ENCODE measurements around the gene TENT4B. TPM values are rescaled to one million over a fixed set of nuclear protein-coding genes. Genes with fewer than 3 reads are reported as not detected.

The TENT4B gene
- total RNA-seq, 1 experiment from 2014 or later, result 16.9 TPM

DNA sequence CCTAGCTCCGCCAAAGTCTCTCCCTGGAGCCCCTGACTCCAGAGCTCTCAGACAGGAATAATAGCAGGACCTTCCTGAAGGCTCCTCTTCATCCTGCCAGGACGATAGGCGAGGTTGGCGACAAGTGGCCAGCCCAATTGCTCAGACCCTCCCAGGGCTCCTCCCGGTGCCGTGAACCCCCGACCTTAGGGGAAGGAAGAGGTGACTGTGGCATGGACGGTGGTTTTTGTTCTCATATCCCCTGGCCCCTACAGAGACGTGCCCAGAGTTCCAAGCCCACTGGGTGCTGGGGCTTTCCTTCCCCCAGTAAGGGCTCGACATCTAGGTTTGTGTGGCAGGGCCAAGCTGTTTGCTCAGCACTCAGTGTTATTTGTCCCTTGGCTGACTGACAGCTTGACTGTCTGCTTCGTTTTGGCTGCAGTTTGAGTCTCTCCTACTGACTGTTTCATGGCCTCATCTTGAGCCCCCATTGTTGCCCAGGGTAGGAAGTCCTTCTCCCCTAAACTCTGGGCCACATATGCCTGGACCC lies 108.7 kb downstream of the TENT4B start:
- H3K4me1 ChIP-seq (ENCODE audit: control insufficient read depth in 1 of 2, insufficient read depth in 2 of 2, low read length in 2 of 2), result peaks cover 27 to 39% of the 10 kb centered on the region in 2 experiments
- DNase-seq (ENCODE audit: low read depth, low spot score), result no peak
- intact Hi-C loops (cut with micrococcal nuclease), result no loop called here
- no peak overlapping the region for H3K27ac ChIP-seq (ENCODE audit: low read depth, low read length)
- no peak overlapping the region for H3K9ac ChIP-seq (ENCODE audit: low read length)
- no peaks in the 10 kb centered on the region for H4K20me1 ChIP-seq (ENCODE audit: insufficient read depth)
- POLR2A ChIA-PET, result no interaction called here
- H3K4me2 ChIP-seq (ENCODE audit: low read length), result no peak overlapping the region
- TF ChIP-seq, protein P1, sequence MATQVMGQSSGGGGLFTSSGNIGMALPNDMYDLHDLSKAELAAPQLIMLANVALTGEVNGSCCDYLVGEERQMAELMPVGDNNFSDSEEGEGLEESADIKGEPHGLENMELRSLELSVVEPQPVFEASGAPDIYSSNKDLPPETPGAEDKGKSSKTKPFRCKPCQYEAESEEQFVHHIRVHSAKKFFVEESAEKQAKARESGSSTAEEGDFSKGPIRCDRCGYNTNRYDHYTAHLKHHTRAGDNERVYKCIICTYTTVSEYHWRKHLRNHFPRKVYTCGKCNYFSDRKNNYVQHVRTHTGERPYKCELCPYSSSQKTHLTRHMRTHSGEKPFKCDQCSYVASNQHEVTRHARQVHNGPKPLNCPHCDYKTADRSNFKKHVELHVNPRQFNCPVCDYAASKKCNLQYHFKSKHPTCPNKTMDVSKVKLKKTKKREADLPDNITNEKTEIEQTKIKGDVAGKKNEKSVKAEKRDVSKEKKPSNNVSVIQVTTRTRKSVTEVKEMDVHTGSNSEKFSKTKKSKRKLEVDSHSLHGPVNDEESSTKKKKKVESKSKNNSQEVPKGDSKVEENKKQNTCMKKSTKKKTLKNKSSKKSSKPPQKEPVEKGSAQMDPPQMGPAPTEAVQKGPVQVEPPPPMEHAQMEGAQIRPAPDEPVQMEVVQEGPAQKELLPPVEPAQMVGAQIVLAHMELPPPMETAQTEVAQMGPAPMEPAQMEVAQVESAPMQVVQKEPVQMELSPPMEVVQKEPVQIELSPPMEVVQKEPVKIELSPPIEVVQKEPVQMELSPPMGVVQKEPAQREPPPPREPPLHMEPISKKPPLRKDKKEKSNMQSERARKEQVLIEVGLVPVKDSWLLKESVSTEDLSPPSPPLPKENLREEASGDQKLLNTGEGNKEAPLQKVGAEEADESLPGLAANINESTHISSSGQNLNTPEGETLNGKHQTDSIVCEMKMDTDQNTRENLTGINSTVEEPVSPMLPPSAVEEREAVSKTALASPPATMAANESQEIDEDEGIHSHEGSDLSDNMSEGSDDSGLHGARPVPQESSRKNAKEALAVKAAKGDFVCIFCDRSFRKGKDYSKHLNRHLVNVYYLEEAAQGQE (IDR thresholded peaks at IDR 0.05; ENCODE audit: low read depth), result no peak
- TF ChIP-seq, protein P2, sequence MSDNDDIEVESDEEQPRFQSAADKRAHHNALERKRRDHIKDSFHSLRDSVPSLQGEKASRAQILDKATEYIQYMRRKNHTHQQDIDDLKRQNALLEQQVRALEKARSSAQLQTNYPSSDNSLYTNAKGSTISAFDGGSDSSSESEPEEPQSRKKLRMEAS (IDR thresholded peaks at IDR 0.05), result no peak
- TF ChIP-seq, protein P3, sequence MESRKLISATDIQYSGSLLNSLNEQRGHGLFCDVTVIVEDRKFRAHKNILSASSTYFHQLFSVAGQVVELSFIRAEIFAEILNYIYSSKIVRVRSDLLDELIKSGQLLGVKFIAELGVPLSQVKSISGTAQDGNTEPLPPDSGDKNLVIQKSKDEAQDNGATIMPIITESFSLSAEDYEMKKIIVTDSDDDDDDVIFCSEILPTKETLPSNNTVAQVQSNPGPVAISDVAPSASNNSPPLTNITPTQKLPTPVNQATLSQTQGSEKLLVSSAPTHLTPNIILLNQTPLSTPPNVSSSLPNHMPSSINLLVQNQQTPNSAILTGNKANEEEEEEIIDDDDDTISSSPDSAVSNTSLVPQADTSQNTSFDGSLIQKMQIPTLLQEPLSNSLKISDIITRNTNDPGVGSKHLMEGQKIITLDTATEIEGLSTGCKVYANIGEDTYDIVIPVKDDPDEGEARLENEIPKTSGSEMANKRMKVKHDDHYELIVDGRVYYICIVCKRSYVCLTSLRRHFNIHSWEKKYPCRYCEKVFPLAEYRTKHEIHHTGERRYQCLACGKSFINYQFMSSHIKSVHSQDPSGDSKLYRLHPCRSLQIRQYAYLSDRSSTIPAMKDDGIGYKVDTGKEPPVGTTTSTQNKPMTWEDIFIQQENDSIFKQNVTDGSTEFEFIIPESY (IDR thresholded peaks at IDR 0.05; ENCODE audit: extremely low read depth, insufficient replicate concordance, low read length), result no peak
- no peak for TF ChIP-seq FOSL1 (IDR thresholded peaks at IDR 0.05; ENCODE audit: low read depth)
- TF ChIP-seq CBX3 (IDR thresholded peaks at IDR 0.05; ENCODE audit: low read depth), result no peak
- no peak for TF ChIP-seq TCF7L2 (IDR thresholded peaks at IDR 0.05; ENCODE audit: borderline replicate concordance, extremely low read depth, insufficient read depth, insufficient read length)
- no peak for TF ChIP-seq YY1 (IDR thresholded peaks at IDR 0.05; ENCODE audit: extremely low read depth, insufficient replicate concordance, low read depth, low read length)
- TF ChIP-seq POLR2AphosphoS5 (IDR thresholded peaks at IDR 0.05; ENCODE audit: low read depth, low read length), result no peak
- TF ChIP-seq ELF1 (IDR thresholded peaks at IDR 0.05; ENCODE audit: borderline replicate concordance, low read depth), result no peak
- no peak for TF ChIP-seq RAD21 (IDR thresholded peaks at IDR 0.05; ENCODE audit: low read depth)
- TF ChIP-seq JUND (IDR thresholded peaks at IDR 0.05), result no peak
- TF ChIP-seq, protein P4, sequence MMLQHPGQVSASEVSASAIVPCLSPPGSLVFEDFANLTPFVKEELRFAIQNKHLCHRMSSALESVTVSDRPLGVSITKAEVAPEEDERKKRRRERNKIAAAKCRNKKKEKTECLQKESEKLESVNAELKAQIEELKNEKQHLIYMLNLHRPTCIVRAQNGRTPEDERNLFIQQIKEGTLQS (IDR thresholded peaks at IDR 0.05), result no peak
- CTCF ChIA-PET, result no interaction called here
- H2AFZ ChIP-seq (ENCODE audit: low read depth, low read length, poor library complexity, severe bottlenecking), result no peak overlapping the region
- BruUV-seq (replicated peaks), result no TSS peak
- no peaks in the 10 kb centered on the region for H3K27me3 ChIP-seq (ENCODE audit: insufficient read depth, low read length)
- no peak overlapping the region for H3K4me3 ChIP-seq (replicated peaks in 1 of 2; ENCODE audit: low read depth in 1 of 2, low read length in 2 of 2)
- RAD21 ChIA-PET (ENCODE audit: low non-redundant PET in 1 of 2, low total read pairs in 2 of 2, uncharacterized antibody in 2 of 2, unreplicated experiment in 2 of 2), result no interaction called here
- H3K9me3 ChIP-seq (ENCODE audit: control insufficient read depth in 1 of 2, insufficient read depth in 1 of 2, low read depth in 1 of 2, low read length in 2 of 2), result no peaks in the 10 kb centered on the region
- ATAC-seq, result no peak
- H3K9me2 ChIP-seq (ENCODE audit: insufficient read depth), result no peaks in the 10 kb centered on the region
- no peaks in the 10 kb centered on the region for H3K36me3 ChIP-seq (ENCODE audit: control insufficient read depth in 1 of 2, insufficient read depth in 2 of 2, low read length in 2 of 2)
- H3K79me2 ChIP-seq (ENCODE audit: insufficient read depth, low read length), result no peaks in the 10 kb centered on the region

Measured in HCT116 (cell line).